Measurements from ENCODE around the gene ITGBL1.

- TF ChIP-seq PRDM2 (tag by site-specific recombination; IDR thresholded peaks at IDR 0.05; ENCODE audit: borderline replicate concordance) (no peak), CTCF (tag by site-specific recombination; IDR thresholded peaks at IDR 0.05) (no peak), SALL2 (tag by site-specific recombination; IDR thresholded peaks at IDR 0.05; ENCODE audit: borderline replicate concordance) (no peak), ZNF670 (tag by site-specific recombination; IDR thresholded peaks at IDR 0.05; ENCODE audit: low read depth) (no peak), ZNF423 (tag by site-specific recombination; IDR thresholded peaks at IDR 0.05) (no peak), PRDM1 (tag by site-specific recombination; IDR thresholded peaks at IDR 0.05) (no peak), EGR2 (tag by site-specific recombination; IDR thresholded peaks at IDR 0.05; ENCODE audit: low read depth) (no peak), ZBTB10 (tag by site-specific recombination; IDR thresholded peaks at IDR 0.05) (no peak), ZNF112 (tag by site-specific recombination; IDR thresholded peaks at IDR 0.05) (no peak)
These were observed 28.6 kb upstream of the ITGBL1 start for GRCh38 chr13:101423872-101424271.

All from HEK293 (cell line).